HG03175 (cell line): ENCODE data around the gene RALB.
"Not testable (repeated sequence)": the region's sequence is repeated elsewhere in the genome, so short reads cannot be mapped to it uniquely, and the experiment has no call there.

ENCODE experiments used
- ATAC-seq: cut with Tn5 transposase; IDR thresholded peaks from one replicate; pipeline ENCODE4 v1.9.1; 2021; ENCODE audit warnings: mild to moderate bottlenecking, moderate library complexity; ENCODE audit not compliant: unreplicated experiment

Gene RALB

DNA sequence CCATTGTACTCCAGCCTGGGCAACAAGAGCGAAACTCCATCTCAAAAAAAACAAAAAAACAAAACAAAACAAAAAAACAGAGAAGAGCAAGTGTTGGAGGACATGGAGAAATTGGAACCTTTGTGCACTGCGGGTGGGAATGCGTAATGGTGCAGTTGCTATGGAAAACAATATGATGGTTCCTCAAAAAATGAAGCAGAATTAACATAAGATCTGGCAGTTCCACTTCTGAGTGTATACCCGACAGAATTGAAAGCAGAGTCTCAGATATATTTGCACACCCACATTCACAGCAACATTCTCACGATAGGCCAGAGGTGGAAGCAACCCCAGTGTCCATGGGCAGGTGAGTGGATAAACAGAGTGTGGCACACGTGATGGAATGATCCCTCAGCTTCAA, 11.0 kb upstream of the RALB start:
- ATAC-seq: no peak

DNA sequence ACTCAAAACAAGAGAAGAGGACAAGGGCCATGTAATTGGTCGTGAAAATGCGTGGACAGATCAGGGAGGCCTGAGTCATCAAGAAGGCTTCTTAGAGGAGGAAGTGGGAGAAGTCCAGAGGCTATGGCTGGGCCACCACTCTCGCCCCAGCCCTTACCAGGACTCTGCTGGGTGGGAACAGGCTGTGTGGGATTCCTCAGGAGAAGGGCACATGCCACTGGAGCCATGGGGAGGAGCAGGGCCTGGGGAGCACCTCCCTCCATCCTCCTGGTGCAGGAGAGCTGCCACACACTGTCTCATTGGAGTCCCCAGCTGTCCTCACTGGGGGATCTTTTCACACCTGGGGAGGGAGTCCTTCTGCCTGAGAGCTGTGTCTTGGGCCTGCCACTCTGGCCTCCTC, 9.4 kb upstream of the RALB start:
- ATAC-seq: no peak

DNA sequence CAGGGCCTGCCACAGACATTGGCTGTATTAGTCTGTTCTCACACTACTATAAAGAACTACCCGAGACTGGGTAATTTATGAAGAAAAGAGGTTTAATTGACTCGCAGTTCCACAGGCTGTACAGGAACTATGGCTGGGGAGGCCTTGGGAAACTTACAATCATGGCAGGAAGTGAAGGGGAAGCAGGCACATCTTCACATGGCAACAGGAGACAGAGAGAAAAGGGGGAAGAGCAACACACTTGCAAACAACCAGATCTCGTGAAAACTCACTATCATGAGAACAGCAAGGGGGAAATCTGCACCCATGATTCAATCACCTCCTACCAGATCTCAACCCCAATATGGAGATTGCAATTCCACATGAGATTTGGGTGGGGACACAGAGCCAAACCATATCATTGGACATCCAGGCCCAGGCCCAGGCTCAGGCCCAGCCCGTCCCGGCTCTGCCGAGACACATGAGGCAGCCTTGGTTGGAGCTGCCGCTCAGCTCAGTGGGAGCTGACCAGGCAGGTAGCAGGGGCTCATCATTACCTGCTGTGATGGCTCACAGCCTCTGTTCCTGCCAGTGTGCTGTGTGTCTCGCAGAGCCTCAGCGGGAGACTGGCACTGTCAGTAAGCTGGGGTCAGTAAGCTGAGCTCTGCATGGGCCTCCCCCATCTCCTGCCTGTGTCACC, 8.6 kb upstream of the RALB start:
- no peak for ATAC-seq

DNA sequence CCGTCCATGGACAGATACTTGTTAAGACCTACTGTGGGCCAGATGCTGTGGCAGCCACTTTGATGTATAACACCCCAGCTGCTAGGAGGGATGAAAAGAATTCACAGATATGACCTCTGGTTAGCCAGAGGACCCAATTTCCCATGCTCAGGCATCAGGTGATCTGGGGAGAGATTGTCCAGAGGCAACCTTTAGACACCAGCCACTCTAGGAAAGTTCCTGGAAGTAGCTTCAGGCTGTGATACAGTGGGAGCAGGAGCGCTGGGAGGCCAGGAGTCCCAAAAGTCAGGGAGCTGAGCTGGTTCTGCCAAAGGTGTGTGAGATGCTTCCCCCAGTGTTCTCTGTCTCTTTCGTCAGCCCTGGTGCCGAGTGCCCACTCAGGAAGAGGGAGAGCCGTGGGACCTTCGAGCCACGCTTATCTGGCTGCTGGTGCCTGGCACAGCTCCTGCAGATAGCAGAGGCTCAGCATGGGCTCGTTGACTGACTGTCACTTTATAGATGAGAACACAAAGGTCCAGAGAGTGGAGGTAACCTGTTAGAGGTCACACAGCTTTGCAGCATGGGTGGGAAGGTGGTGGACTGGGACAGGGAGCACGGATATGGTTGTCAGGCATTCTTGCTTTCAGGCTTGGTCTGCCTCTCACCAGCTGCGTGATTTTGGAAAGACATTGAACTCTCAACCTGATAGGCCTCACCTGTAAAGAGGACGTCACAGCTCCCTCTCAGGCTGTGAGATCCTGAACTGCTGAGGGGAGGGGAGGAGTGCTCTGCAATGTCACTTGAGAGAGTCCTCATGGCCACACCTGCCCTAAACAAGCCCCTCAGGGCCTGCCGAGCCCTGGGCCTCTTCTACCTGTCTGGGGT, 7.8 kb upstream of the RALB start:
- ATAC-seq: no peak

DNA sequence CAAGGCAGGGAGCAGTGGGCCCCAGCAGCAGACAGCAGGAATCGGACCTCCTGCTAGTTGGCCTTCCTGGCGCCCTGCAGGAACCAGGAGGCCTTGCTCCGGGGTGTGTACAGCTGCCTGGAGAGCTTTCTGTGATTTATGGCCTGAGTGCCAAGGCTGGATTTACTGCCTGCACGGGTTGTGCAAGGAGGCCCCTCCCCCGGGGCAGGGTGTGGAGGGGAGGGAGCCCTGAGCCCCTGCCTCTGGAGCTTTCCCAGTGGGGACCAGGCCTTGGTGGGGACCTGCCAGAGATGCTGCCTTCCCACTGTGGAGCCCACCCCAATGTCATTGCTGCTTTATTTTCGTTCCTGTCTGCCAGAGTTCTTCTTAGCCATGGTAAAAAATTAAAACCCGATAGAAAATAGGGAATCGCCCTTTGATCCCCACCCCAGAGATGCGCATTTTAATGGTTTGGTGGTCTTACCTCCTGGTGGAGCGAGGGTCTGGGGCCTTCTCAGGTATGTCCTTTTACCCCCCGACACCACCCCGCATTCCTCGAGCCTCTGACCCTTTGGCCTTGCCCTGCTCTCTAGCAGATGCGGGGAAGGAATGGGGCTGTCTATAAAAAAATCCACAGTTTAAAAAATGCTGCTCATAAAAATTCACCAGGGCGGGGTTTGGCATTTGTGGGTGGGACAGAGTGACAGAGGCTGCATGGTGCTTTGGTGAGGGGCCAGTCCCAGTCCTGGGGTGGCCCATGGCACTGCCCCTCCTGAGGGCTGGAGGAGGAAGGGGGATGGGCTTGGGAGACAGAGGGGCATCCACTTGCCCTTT, 6.9 kb upstream of the RALB start:
- ATAC-seq: no peak

DNA sequence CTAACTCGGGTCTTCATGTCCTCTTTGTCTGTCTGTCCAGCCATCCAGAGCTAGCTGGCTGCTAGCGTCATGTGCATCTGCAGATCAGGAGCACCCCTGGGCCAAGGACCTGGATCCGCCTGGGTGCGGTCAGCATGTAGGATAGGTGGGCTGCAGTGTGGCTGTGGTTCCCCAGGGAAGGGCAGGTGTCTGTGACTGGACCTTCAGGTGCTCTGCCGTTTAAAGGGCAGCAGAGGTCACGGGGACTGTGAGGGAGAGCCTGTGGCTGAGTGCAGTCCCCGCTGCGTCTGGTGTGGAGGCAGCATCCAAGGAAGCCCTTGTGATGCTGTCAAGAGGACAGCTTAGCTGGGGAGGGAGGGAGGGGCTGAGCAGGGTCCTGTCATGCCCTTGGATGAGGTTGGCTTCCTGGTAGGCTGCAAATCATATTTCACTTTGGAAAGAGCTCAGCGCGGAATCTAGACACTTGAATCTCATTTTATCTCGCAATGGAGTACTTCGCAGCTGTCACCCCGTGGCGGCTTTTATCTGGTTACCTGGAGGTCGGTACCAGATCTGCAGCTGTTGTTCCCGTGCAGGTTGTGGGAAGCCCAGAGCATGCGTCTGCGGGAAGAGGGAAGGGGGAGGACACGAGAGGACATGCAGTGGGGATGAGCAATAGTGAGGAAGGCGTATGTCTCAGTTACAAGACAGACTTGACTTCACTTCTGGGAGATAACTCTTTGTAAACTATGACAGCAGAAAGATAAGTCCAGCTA, 5.9 kb upstream of the RALB start:
- no peak for ATAC-seq

DNA sequence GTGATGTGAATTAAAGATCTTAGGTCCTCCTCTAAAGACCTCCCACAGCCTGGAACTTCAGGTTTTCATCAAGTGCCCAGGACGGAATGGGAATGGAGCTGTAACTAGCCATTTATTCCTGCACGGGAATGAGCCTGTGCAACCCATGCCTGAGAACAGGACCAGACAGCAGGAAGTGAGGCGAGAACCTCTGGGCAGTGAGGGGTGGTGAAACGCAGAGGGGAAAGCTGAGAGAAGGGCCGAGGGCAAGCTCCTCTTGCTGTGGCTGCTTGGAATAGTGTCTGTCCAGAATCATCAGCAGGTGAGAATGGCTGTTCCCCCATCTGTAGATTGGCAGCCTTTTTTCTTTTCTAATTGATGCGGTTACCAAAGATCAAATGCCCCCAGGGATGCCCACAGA, 4.8 kb upstream of the RALB start:
- no peak for ATAC-seq

DNA sequence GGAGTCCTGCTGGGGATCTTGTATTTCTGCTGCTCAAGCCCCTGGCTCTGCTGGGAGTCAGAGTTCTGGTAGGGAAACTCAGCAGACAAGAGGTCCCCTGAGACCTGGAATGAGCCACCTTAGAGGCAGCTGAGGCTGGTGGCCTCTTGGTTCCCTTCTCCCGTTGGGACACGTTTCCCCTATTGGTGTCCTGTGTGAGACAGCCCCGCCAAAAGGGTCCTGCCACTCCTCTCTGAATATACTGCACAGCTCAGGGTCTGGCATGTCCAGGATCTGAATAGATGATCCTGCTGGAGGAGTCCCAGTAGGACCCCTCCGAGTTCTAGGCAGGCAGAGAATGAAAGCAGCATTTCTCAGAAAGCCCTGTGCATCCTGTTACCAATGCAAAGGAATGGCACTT, 2.0 kb upstream of the RALB start:
- ATAC-seq: no peak

DNA sequence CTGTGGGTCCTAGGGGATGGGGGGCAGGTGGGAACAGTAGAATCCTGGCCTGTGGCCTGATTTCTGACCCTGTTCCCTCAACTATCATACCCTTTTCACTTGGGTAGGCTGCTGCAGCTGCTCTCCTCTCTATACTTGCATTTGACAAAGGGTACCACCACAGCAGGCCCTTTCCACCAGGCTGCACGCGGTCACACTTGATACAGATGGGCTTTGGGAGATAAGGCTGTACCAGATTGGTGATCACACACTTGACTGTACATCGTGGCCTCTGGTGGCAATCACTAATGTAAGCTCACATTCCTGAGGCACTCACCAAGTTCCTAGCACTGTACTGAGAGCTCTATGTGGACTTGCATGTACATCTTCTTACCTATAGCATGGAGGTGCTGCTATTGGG, 1.6 kb upstream of the RALB start:
- ATAC-seq: no peak

DNA sequence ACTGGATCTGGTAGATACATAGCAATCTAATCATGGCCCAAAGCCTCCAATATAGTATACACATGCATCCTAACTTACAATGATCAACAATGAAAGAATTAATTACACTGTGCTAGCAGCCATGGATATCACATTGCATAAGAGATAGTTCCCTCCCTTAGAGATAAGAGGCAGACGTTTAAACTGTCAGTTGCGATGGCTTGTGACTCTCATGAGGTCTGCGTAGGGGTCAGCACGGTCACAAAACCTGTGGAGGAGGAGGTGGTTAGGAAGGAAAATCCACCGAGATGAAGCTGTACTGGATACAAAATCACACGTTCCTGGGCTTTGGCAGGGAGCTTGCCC, 800 bp upstream of the RALB start:
- ATAC-seq: no peak

DNA sequence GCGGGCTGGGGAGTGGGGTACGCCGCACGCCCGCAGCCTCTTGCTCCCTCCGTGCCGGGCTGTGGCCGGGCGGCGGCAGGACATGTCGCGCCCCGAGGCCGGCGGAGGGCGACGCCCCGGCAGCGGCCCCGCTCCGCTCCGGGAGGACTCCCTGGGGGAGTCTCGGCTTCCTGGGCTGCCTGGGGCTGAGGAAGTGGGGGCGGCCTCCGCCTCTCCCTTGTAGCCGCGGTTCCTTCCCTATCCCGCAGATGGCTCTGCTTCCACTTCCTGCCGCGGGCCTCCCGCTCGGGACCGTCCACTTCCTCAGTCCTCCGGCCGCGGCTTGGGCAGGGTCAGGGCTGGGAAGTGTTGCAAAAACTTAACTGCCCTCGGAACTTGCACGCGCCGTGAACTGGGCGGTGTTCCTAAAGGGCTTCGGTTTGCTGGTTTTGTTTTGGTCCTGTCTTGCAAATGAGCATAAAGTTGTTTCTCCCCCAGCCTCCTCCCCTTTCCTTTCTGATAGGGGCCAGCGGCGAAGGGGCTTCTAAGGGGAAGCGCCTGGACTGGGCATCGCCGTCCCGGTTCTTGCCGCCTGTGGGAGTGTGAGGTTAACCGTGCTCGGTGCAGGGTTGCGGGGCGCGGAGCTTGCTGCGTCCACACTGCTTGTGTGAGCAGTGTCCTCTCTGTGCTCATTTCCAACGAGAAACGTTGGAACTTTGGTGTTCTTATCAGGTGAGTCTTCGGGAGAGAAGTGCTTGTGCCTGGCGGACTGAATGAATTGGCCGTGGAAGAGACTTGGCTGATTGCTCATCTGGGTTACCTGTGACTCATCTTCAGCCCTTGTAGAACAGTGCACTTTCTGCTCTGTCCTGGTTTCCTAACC, 600 bp downstream of the RALB start:
- ATAC-seq: peak; percentile 35

DNA sequence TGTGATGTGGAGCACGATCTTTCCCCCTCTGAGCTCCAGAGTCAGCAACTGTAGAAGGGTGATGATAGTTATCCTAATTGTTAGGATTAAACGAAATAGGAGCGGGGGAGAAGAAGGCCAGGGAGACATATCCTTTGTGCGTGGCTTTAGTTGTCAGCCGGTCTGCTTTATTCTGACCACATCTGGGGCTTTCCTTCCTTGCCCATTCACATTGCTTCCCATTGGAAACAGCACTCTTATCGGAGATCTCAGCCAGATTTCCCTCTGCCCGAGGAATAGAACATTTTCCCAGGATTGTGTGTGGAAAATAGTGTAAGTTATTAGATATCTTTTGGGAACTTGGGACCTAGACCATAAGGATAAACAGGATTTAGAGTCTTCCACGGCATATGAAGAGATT, 1.5 kb downstream of the RALB start:
- ATAC-seq: no peak

DNA sequence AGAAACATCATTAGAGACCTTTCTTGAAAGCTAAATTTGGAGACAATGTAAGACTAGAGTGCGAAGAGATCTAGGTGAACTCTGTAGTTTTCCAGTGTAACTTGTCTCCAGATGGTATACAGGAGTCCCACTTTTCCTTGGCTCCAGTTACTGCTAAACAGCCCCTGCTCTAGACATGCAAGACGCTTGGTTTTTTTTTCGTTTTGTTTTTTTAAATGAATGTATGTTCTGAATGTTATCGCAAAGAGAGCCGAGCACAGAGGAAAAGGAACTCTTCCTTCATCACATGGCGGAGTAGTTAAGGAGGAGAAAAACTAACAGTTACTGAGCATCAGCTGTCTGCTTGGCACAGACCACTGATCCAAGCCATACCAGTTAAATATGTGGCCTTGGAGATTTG, 2.4 kb downstream of the RALB start:
- no peak for ATAC-seq

DNA sequence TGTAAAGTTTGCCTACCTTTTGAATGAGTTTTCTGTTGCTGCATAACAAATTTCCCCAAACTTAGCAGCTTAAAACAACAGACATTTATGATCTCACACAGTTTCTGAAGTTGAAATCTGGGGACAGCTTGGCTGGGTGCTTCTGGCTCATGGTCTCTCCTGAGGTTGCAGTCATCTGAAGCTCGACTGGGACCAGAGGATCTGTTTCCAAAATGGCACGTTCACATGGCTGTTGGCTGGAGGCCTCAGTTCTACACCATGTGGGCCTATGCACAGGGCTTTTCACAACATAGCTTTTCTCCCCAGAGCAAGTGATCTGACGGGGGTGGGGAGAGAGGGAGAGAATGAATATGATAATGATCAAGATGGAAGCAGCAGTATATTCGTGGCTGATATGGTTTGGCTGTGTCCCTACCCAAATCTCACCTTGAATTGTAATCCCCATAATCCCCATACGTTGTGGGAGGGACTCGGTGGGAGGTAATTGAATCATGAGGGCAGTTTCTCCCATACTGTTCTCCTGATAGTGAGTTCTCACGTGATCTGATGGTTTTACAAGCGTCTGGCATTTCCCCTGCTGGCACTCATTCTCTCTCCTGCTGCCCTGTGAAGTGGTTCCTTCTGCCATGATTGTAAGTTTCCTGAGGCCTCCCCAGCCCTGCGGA, 3.5 kb downstream of the RALB start:
- no peak for ATAC-seq

DNA sequence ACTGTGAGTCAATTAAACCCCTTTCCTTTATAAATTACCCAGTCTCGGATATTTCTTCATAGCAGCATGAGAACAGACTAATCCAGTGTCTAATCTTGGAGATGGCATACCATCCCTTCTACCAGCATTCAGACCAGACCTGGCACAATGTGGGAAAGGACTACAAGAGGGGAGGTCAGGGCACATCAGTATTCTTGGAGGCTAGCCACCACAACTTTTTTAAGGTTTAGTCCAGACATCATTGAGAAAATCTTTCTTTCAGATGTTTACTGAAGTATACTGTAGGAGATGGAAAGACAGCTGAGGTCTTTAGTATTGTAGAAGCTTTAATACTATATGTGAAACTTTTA, 4.0 kb downstream of the RALB start:
- ATAC-seq: no peak

DNA sequence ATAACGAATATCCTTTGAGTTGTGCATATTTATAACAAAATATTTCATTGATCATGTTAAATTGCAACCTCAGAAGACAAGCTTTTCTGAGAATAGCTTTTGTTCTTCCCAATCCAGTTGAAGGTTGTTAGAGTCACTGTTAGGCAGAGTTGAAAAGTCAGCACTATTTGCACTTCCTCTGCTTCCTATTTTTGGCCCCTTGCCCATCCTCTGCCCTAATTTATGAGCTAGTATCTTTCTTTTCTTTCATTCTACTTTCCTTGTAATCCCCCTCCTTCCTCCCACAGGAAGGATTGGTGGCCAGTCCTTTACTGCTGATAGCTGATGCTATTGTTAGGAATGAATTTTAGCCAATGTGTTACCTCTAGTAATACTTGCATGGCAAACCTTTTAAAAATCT, 4.9 kb downstream of the RALB start:
- no peak for ATAC-seq

DNA sequence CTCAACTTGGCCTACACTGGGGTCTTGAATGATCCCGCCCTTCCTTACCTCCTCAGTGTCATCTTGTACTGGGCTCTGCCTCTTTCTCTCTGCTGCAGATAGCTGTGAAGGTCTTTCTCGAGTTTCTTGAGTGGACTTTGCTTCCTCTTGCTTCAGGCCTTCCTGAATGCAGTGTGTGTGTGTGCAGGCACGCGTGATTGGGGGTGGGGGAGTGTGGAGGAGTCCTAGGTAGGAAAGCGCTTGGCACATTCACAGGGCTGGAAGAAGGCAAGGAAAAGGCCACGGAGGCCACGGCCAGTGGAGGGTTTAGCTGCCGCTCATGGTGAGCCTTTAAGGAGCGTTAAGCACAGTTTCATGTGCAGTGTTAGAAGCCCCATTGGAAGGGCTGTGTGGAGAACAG, 5.5 kb downstream of the RALB start:
- ATAC-seq: no peak

DNA sequence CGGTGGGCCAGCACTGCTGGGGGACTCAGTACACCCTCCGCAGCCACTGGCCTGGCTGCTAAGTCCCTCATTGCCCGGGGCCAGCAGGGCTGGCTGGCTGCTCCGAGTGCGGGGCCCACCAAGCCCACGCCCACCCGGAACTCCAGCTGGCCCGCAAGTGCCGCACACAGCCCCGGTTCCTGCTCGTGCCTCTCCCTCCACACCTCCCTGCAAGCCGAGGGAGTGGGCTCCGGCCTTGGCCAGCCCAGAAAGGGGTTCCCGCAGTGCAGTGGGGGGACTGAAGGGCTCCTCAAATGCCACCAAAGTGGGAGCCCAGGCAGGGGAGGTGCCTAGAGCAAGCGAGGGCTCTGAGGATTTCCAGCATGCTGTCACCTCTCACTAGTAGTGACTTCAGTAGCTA, 7.3 kb downstream of the RALB start:
- not testable (repeated sequence) for ATAC-seq

DNA sequence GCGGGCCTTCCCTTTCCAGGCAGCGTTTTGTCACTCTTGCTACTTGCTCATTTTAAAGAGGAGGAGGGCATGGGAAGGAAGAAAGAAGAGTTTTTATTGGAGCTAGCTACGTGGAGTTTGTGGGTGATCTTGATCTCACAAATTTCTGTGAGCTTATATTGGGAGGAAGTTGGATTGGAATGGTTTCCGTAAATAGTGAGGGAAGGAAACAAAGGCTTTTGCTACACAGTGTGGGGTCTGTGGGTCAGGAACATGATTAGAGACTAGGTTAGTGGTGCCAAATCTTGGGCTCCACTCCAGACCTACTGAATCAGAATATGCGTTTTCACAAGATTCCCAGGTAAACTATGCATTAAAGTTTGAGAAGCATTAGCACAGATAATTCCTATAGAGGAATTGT, 8.1 kb downstream of the RALB start:
- ATAC-seq: no peak
